GM18907 (cell line): ENCODE data around the gene ZNF639.

ENCODE experiments used
- ATAC-seq: cut with Tn5 transposase; IDR thresholded peaks from one replicate; pipeline ENCODE4 v1.9.1; 2021; ENCODE audit warnings: mild to moderate bottlenecking, moderate library complexity; ENCODE audit not compliant: unreplicated experiment

ZNF639 gene

DNA sequence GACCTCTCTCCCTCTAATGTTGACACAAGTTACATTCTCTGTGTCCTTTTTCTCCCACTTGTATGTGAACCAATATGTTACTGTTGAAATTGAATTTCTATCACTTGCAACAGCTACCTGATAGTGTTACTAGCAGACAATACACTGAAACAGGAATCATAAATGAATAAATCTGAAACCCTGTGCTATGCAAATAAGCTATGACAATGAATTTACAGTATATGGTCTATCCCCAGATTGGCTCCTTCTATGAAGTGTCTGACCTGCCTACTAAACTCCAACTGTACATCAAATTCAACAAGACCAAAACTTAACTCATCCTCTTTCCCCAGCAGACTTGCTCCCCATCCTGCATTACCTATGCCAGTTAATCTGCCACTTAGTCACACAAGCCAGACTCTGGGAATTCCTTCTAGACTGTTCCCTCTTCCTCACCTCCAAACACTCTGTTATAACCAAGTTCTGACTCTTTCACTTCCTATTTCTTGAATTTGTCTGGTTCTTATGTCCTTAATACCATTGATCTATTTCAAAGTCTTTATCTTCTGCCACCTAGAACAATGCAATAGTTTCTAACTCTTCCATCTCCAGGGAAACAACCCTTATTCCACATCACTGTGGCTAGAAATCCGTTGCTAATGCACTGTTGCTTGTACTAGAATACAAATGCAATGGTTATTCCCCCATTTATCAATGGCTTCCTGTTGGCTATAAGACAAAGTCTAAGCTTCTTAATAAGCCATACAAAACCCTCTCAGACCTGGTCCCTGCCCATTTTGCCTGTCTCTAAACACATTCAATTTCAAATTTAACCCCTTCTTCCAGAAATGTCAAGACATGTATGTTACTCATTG, 13.4 kb upstream of the ZNF639 start:
- peak; percentile 94 for ATAC-seq

DNA sequence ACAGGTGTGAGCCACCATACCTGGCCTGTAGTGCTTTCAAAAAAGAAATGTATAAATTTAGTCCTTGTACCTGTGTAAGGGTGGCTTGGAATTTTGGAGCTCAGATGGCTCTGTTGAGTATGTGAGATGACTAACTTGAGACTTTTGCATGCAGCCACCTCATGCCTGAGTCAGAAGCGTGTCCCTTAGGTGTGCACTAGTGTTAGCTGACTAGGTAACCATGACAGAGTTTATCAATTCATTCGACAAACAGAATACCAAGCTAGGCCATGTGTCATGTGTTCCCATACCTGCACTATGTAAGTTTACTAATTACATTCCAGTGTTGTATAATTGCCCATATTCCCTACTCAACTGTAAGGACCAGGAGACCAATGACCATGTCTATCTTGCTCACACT, 4.0 kb upstream of the ZNF639 start:
- no peak for ATAC-seq

DNA sequence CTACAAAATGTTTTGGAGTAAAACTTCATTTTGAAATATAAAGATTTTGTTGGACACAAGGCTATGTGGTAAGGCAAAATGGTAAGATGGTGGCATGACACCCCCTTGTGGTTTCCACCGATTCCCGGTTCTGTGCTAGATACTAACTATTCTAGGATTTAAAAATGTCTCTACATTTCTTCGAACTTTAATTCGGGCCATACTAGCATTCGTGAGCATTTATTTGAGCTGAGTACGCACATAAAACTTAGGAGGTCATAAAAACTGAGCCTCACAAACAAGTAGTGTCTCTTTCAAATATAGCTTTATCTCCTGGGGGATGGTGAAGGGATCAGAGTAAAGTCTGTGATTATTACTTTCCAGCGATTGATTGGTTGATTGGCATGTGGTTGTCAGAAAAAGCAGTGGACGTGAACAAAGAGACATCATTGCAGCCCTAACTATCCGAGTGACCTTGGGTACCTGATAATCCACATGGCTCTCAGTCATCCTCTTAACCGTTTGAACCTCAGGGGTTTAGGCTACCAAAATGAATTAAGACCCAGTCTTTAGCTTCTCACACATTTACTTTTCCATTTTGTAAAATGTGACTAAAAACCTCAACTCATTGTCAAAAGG, 1.1 kb upstream of the ZNF639 start:
- no peak for ATAC-seq

DNA sequence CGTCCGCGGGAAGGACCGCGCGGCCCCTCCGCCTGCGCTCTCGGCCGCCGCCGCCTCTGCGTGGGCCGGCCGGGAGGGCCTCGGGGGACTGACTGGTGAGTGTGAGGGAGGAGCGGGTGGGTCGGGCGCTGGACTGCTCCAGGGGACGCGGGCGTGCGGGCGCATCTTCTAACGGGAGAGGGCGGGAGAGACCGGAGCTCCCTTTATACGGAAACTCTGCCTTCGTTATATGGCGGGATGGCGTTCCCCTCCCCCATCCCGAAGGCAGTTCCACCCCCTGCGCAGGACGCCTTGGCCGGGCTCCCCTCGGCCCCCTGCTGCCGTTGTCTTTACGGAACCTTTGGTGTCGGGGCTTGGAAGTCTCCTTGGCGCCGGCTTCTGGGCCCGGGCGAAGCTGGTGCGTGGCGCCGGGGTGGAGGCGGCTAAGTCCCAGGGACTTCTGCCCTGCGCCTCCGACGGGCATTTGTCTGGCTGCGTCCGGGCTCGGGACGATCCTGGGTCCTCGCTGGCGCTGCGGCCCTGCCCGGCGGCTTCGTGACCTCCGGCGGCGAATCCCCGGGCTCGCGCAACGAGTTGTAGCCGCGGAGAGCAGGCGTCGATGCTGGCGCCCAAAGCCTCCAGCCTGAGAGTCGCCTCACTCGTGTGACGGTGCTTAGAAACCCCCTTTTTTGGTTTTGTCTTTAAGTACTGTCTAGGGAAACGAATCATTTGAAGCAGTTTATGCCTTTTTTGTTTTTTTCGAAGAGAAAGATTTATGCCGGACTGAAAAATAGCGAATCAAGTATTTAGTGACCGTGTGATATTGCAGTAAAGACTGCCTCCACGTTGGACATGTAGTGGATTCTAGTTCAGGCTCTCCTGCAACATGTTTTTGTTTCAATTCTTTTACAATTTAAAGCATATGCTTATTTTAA, 623 bp downstream of the ZNF639 start:
- ATAC-seq, result peak; percentile 51

DNA sequence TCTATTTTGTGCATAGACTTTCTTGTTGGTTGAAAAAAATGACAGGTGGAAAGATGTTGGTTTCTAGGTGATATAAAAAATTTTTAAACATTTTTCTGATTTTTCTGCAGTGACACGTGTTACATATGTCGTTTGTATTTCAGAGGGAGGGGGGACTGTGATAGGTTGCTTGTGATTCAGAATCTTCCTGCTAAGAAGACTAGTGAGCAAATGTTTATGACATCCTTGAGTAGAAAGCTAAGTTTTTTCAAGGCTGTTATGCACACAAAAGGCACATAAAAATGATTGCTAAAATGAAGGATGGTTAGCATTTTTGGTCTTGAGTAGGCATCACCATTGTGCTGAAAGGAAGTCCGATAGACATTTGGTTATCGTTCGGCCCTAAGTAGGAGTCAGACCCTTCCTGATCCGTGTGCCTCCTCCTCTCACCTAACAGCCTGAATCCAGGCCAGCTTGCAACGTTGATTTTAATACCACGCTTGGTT, 1.5 kb downstream of the ZNF639 start:
- ATAC-seq, result no peak

DNA sequence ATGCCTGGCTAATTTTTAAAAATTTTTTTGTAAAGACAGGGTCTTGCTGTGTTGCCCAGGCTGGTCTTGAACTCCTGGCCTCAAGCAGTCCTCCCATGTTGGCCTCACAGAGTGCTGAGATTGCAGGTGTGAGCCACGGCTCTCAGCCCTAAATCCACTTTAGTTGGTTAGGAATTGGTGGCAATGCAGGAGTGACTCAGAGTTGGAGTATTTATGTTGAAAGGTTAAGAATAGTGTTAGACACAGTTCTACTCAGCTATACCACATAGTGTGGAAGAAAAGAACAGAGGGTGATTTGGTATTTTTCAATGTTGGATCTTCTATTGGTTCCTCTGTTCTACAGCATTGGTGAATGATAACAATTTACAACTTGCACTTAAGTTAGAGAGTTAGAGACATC, 7.6 kb downstream of the ZNF639 start:
- ATAC-seq, result no peak

DNA sequence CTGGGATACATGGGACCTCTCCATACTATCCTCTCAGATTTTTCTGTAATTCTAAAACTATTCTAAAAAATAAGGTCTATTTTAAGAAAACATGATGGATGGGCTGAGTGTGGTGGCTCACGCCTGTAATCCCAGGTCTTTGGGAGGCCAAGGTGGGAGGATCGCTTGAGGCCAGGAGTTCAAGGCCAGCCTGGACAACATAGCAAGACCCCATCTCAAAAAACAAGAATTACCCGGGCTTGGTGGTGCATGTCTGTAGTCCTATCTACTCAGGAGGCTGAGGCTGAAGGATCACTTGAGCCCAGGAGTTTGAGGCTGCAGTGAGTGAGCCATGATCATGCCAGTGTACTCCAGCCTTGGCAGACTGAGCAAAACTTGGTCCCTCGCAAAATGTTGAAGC, 9.4 kb downstream of the ZNF639 start:
- no peak for ATAC-seq

DNA sequence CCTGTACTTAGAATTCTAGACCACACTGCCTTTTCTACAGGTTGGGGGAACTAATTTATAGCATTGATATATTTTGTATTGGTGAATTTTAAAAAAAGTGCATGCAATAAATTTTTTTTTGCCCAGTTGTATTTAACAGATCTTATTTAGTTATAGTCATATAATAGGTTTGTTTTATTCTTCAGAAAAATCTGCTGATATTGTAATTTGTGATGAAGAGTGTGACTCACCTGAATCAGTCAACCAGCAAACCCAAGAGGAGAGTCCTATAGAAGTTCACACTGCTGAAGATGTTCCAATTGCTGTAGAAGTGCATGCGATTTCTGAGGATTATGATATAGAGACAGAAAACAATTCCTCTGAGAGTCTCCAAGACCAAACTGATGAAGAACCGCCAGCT, 10.3 kb downstream of the ZNF639 start:
- no peak for ATAC-seq

DNA sequence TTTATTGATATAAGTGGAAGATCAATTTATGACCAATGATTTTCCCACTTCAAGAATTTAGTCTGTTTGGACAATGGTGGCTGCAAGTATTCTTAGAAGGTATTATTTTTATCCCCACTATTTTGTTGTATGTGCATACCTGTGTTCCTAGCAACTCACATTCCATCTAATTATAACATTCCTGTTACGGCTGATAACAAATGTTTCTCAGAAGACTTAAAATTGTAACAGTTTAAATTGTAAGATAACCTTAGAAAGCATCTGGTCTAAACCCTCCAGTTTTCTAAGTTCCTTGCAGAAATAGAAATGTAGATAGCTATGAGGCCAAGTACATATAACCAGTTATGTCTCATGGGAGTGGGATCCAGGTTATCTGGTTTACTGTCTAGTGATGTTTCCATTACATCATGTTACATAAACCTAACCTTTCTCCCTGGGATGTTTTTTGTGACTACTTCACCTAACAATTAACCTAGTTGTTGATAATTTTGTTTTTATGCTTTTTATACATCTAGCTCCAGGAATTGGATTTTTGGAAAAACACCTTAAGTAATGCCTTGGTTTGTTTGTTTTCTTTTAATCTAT, 13.6 kb downstream of the ZNF639 start:
- no peak for ATAC-seq

DNA sequence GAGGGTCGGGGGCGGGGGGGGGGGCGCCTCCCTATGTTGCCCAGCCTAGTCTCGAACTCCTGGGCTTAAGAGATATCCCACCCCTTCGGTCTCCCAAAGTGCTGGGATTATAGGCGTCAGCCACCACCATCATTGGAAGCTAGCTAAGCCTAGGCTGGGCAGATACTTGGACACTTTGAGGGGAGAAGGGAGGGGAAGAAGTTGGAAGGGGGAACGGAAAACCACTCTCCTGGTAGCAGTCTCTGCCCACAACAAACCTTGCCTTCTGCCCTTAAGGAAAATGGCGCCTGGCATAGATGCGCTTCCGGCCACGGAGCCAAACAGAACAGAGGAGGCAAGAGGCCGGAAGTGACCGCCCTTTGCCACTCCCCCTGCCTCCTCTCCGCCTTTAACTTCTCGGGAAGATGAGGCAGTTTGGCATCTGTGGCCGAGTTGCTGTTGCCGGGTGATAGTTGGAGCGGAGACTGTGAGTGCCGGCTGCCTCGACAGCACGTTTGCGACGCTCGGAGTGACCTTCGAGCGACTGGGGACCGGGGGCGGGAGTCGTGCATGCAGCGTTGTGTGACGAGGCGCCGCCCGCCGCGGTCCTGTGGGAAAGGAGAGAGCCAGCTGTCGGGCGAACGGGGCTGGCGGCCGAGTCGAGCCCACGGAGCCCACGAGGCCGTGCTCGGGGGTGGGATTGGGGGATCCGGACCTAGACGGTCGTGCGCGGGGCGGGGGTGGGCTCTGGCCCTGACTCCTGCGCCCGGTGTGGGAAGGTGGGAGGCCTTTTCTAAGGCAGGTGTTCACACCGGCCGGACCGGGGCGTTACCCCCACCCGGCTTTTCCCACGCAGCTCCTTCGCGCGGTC, 24.7 kb downstream of the ZNF639 start, which contains the start of gene MFN1:
Gene MFN1, plus strand, starts transcription at position 365 of the 850 bp plus-strand sequence. CDS start 1,143 bp downstream, outside the sequence.
- peak; percentile 95 for ATAC-seq

DNA sequence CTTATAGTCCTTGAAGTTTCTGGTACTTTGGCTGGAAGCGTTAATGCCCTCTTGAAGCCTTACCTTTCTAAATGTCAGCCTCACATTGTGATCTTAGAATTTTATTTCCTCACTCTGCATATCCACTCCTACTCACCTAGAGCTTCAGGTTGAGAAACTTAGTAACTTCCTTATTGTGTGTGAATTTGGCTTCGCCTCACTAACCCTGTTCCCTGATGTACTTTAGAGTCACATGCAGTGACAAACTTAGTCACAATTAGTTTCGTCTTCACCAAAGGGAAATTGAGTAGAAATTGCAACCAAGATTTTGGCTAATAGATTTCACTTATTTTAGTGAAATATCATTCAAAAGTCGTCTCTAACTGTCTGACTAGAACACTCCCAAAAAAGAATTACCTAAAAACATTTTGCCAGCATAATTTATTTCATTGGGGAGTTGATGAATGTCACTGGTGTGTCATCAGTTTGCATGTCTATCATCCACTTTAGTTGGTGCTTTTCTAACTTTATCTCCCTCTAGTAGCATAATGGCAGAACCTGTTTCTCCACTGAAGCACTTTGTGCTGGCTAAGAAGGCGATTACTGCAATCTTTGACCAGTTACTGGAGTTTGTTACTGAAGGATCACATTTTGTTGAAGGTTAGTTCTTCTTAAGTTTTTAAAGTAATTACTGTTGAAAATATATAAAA, 25.6 kb downstream of the ZNF639 start:
- ATAC-seq, result peak; percentile 69

DNA sequence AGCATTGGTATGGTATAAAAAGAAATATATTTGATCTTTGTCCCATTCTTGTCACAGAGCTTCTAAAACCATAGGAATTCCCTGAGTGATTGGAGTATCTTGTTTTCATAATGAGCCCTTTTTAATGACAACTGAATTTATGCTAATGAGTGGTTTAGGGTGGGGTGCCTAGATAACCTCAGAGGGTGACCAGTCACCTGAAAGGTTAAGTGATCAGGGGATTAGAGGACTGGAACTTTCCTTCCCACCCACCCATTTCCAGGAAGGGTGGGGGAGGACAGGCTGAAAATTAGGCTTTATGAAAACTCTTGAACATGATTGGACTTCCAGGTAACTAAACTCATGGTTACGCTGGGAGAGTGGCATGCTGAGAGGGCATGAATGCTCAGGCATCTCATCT, 33.2 kb downstream of the ZNF639 start:
- no peak for ATAC-seq

DNA sequence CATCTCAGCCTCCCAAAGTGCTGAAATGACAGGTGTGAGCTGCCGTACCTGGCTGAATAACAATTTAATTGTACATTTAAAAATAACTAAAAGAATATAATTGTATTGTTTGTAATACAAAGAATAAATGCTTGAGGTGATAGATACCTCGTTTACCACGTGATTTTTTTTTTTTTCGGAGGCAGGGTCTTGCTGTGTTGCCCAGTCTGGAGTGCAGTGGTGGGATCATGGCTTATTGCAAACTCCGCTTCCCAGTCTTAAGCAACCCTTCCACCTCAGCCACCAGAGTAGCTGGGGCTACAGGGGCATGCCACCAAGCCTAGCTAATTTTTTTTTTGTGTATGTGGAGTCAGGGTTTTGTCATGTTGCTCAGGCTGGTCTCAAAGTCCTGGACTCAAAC, 40.5 kb downstream of the ZNF639 start:
- ATAC-seq, result no peak

DNA sequence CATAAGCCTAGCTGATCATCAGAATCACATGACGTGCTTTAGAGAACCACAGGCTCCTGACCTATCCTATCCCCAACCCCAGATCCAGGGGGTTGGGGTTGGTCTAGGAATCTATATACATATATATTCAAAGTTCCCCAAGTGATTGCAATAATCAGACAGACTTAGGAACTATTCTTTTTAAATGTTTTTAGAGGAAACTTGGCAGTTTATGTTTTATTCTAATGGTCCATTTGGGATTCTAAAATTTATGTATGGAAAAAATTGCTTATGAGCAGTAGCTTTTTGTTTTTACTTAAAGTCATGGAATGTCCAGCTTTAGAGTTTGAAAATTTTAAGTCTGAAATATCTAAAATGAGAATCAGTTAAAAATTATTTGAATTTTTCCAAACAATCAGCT, 46.8 kb downstream of the ZNF639 start:
- no peak for ATAC-seq

DNA sequence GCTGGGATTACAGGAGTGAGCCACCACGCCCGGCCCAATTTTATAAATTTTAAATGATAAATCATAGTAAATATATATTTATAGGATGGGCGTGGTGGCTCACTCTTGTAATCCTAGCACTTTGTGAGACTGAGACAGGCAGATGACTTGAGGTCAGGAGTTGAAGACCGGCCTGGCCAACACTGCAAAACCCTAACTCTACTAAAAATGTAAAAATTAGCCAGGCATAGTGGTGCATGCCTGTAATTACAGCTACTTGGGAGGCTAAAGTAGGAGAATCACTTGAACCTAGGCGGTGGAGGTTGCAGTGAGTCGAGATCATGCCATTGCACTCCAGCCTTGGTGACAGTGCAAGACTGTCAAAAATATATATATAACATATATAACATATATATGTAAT, 51.1 kb downstream of the ZNF639 start:
- no peak for ATAC-seq

DNA sequence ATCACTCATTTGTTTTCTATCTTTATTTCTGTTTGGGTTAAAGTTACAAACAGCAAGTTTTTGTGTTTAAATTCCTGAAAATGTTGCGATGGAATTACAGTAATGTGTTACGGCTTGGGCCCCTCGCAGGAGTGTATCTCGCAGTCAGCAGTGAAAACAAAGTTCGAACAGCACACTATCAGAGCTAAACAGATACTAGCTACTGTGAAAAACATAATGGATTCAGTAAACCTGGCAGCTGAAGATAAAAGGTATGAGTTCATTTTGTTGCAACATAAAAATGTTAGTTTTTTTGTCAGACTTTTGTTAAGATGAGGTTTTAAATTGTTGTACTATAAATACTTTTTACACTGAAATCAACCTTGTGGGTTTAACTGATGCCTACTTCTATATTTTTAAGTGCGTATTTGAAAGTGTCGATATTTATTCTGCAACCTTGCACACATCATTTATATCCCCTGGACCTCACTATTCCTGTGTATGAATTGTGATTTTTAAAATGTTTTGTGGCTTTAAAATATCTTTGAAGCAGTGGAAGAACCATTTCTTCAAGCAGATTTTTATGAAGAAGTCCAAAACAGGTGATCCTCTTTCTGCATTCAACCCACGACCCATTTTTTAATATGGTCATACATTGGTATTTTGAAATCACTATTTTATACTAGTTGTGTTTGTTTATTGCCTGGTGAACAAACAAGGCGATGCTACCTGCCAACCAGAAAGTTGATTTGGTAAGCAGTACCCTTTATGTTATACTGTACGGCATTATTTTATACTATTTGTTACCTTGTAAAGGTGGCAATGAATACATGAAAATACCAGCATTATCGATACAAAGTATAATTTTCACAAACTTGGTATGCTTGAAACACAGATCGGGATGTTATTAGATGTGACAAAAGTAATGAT, 52.5 kb downstream of the ZNF639 start:
- no peak for ATAC-seq

DNA sequence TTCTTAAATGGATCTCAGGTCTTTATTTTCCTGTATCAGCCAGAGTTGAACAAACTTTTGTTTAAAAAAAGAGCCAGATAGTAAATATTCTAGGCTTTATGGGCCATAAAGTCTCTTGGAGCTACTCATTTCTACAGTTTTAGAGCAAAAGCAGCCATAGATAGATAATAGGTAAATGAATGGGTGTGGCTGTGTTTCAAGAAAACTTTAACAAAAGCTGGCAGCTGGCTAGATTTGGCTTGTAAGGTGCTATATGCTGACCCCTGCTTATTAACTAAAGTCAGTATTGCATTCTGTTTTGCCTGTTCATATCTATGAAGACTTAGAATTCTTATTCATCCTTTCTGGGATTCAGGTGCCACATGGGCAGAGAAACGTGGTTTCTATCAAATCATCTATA, 53.6 kb downstream of the ZNF639 start:
- ATAC-seq, result no peak
